Measurements from ENCODE around the gene TMC4.

TMC4 gene

GRCh38 chr19:54162241-54162805 is 10.6 kb downstream of the TMC4 start:
- Histone ChIP-seq H3K4me3 (IDR thresholded peaks at IDR 0.05; ENCODE audit: insufficient read depth, low read depth, low read length) (no peak overlapping the region), H3K9ac (no peak overlapping the region), H3K79me2 (ENCODE audit: insufficient read depth, low read depth) (peaks cover 13% of the 10 kb centered on the region; the same call in 1 of the 2 replicates), H3K27me3 (ENCODE audit: insufficient read depth, low read depth) (peaks cover 21% of the 10 kb centered on the region), H2AFZ (ENCODE audit: low read depth) (peak overlapping the region; percentile 63; the same call in 1 of the 2 replicates), H3K36me3 (ENCODE audit: insufficient read depth) (no peaks in the 10 kb centered on the region), H3K4me1 (ENCODE audit: low read depth, poor library complexity, severe bottlenecking) (peaks cover 32% of the 10 kb centered on the region), H3K4me2 (peak overlapping the region; percentile 72), H3K27ac (no peak overlapping the region), H4K20me1 (ENCODE audit: insufficient read depth) (no peaks in the 10 kb centered on the region)
- TF ChIP-seq CTCF (conservative IDR thresholded peaks at IDR 0.05; ENCODE audit: low read depth, low read length), result no peak

- Histone ChIP-seq H3K9ac (no peak overlapping the region; the same call in 1 of the 2 replicates), H3K4me1 (ENCODE audit: low read depth, poor library complexity, severe bottlenecking) (peaks cover 32% of the 10 kb centered on the region), H2AFZ (ENCODE audit: low read depth) (peak overlapping the region; percentile 52; the same call in 1 of the 2 replicates), H3K79me2 (ENCODE audit: insufficient read depth, low read depth) (peaks cover 13% of the 10 kb centered on the region; the same call in 1 of the 2 replicates), H3K36me3 (ENCODE audit: insufficient read depth) (no peaks in the 10 kb centered on the region), H3K4me2 (peak overlapping the region; percentile 35; the same call in 1 of the 2 replicates), H3K27me3 (ENCODE audit: insufficient read depth, low read depth) (peaks cover 11% of the 10 kb centered on the region), H3K4me3 (IDR thresholded peaks at IDR 0.05; ENCODE audit: insufficient read depth, low read depth, low read length) (no peak overlapping the region), H4K20me1 (ENCODE audit: insufficient read depth) (no peaks in the 10 kb centered on the region), H3K27ac (no peak overlapping the region)
- TF ChIP-seq CTCF (conservative IDR thresholded peaks at IDR 0.05; ENCODE audit: low read depth, low read length), result no peak
These were observed 12.1 kb downstream of the TMC4 start for GRCh38 chr19:54160854-54161253.

GRCh38 chr19:54160182-54160811 is 12.7 kb downstream of the TMC4 start:
- TF ChIP-seq CTCF (conservative IDR thresholded peaks at IDR 0.05; ENCODE audit: low read depth, low read length), result no peak
- Histone ChIP-seq H3K9ac (peak overlapping the region; percentile 65), H3K4me1 (ENCODE audit: low read depth, poor library complexity, severe bottlenecking) (peaks cover 32% of the 10 kb centered on the region), H3K27me3 (ENCODE audit: insufficient read depth, low read depth) (peaks cover 6% of the 10 kb centered on the region), H2AFZ (ENCODE audit: low read depth) (peak overlapping the region; percentile 52), H3K4me3 (IDR thresholded peaks at IDR 0.05; ENCODE audit: insufficient read depth, low read depth, low read length) (no peak overlapping the region), H3K79me2 (ENCODE audit: insufficient read depth, low read depth) (peaks cover 13% of the 10 kb centered on the region; the same call in 1 of the 2 replicates), H4K20me1 (ENCODE audit: insufficient read depth) (no peaks in the 10 kb centered on the region), H3K4me2 (peak overlapping the region; percentile 35), H3K36me3 (ENCODE audit: insufficient read depth) (no peaks in the 10 kb centered on the region), H3K27ac (peak overlapping the region; percentile 55; the same call in 1 of the 2 replicates)

- Histone ChIP-seq H3K27ac (peak within 1 kb of the TSS; percentile 57), H3K4me2 (peak within 1 kb of the TSS; percentile 97), H3K79me2 (ENCODE audit: insufficient read depth, low read depth) (peaks cover 13% of the 10 kb centered on the region; the same call in 1 of the 2 replicates), H3K27me3 (ENCODE audit: insufficient read depth, low read depth) (no peaks in the 10 kb centered on the region; the same call in 1 of the 2 replicates), H2AFZ (ENCODE audit: low read depth) (peak within 1 kb of the TSS; percentile 52), H3K9ac (peak within 1 kb of the TSS; percentile 65), H4K20me1 (ENCODE audit: insufficient read depth) (no peaks in the 10 kb centered on the region), H3K36me3 (ENCODE audit: insufficient read depth) (no peaks in the 10 kb centered on the region), H3K4me3 (IDR thresholded peaks at IDR 0.05; ENCODE audit: insufficient read depth, low read depth, low read length) (no peak within 1 kb of the TSS), H3K4me1 (ENCODE audit: low read depth, poor library complexity, severe bottlenecking) (peaks cover 32% of the 10 kb centered on the region)
- 0 out of 2 replicates have a peak, but pooled peaks have one; percentile 37 for TF ChIP-seq CTCF (conservative IDR thresholded peaks at IDR 0.05; ENCODE audit: low read depth, low read length)
These were observed 13.4 kb downstream of the TMC4 start, which contains the start of gene LENG1 for GRCh38 chr19:54159352-54160181. TSS of gene LENG1 (minus strand) at chr19:54159721. CDS start at chr19:54159695, 26 bp downstream.
